WTC11 (cell line): ENCODE results near the gene PDPN.

Experiments
- CREB1 ChIP-seq: sonication (generic); formaldehyde crosslinking; IDR thresholded peaks from 2 replicates; pipeline ENCODE4 v1.8.0; 2023; ENCODE audit warnings: mild to moderate bottlenecking, missing genetic modification reagents
- CTCF ChIP-seq: fragments of 200-600 bp; IDR thresholded peaks from 2 replicates; pipeline ENCODE4 v1.8.0; 2022; ENCODE audit warnings: antibody characterized with exemption
- ETV6 ChIP-seq: sonication (generic); formaldehyde crosslinking; IDR thresholded peaks from 2 replicates; pipeline ENCODE4 v1.8.1; 2022; ENCODE audit warnings: mild to moderate bottlenecking, missing genetic modification reagents
- FOXK1 ChIP-seq: sonication (generic); formaldehyde crosslinking; IDR thresholded peaks from 2 replicates; pipeline ENCODE4 v1.8.0; 2022; ENCODE audit warnings: mild to moderate bottlenecking, moderate library complexity, missing genetic modification reagents
- IRF2 ChIP-seq: sonication (generic); formaldehyde crosslinking; IDR thresholded peaks from 2 replicates; pipeline ENCODE4 v1.8.0; 2022; ENCODE audit warnings: low read depth, missing genetic modification reagents, borderline replicate concordance
- MAX ChIP-seq: sonication (generic); formaldehyde crosslinking; IDR thresholded peaks from 2 replicates; pipeline ENCODE4 v1.8.0; 2022; ENCODE audit warnings: mild to moderate bottlenecking, missing genetic modification reagents
- TEAD1 ChIP-seq: sonication (generic); formaldehyde crosslinking; IDR thresholded peaks from 2 replicates; pipeline ENCODE4 v1.8.0; 2022; ENCODE audit warnings: mild to moderate bottlenecking, missing genetic modification reagents
- USF2 ChIP-seq: sonication (generic); formaldehyde crosslinking; IDR thresholded peaks from 2 replicates; pipeline ENCODE4 v1.8.1; 2023; ENCODE audit warnings: mild to moderate bottlenecking, missing genetic modification reagents, moderate library complexity
- ZNF512 ChIP-seq: sonication (generic); formaldehyde crosslinking; IDR thresholded peaks from 2 replicates; pipeline ENCODE4 v1.8.1; 2022; ENCODE audit warnings: missing genetic modification reagents, borderline replicate concordance

- no peak for TF ChIP-seq CTCF
- no peak for TF ChIP-seq ZNF512 (CRISPR knock-in tag)
- TF ChIP-seq ETV6 (CRISPR knock-in tag), result no peak
- TF ChIP-seq TEAD1 (CRISPR knock-in tag), result no peak
- TF ChIP-seq FOXK1 (CRISPR knock-in tag), result no peak
- no peak for TF ChIP-seq MAX (CRISPR knock-in tag)
- TF ChIP-seq USF2 (CRISPR knock-in tag), result no peak
- TF ChIP-seq IRF2 (CRISPR knock-in tag), result no peak
- TF ChIP-seq CREB1, result no peak
Observed at GRCh38 chr1:13560541-13560940, 23.1 kb upstream of the PDPN start.
